Measurements from ENCODE around the gene RIC3.

RIC3 gene

DNA sequence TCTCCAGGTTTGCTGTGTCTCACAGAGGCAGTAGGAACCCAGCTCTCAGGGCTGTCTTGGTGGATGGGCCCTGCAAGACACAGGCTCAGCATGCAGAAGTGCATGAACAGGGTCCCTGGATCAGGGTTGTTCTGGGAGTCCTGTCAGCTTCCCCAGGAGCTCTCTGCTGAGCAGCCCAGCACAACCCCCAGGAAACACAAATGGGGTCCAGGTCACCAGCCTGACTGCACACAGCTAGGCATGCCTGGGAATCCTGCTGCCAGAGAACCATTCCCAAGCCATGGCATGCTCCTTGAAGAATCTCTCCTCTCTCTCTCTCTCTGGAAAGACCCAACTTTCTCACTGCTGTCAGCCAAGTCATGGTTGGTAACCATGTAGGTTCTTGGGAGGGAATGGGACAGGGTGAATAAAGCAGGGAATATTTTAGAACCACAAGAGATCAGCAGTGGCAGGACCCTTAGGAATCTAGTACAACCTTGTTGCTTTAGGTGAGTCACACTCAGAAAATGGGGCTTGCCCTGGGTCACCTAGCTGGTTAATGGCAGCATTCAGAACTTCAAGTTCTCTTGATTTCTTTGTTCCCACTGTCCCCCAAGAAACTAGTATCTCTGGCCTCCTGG lies 66.4 kb downstream of the RIC3 start:
- DNase-seq = no peak

DNA sequence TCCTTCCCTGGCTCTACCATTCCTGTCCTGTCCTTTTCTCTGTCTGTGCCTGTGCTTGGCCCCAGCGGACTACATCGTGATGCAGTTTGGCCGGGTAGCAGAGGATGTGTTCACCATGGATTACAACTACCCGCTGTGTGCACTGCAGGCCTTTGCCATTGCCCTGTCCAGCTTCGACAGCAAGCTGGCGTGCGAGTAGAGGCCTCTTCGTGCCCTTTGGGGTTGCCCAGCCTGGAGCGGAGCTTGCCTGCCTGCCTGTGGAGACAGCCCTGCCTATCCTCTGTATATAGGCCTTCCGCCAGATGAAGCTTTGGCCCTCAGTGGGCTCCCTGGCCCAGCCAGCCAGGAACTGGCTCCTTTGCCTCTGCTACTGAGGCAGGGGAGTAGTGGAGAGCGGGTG lies 67.4 kb downstream of the RIC3 start:
- DNase-seq = no peak

DNA sequence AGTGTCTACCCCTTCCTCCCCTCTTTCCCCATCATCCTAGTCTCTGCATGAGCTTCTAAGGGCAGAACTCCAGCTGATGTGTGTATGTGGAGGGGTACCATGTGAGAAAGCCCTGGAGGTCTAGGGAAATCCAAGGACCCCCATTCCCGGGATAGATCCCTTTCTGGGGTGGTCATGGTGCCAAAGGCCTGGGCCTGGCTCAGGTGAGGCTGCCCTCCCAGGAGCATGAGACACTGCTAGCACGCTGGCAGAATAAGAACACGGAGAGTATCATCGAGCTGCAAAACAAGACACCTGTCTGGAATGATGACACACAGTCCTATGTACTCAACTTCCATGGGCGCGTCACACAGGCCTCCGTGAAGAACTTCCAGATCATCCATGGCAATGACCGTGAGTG lies 68.2 kb downstream of the RIC3 start:
- no peak for DNase-seq

DNA sequence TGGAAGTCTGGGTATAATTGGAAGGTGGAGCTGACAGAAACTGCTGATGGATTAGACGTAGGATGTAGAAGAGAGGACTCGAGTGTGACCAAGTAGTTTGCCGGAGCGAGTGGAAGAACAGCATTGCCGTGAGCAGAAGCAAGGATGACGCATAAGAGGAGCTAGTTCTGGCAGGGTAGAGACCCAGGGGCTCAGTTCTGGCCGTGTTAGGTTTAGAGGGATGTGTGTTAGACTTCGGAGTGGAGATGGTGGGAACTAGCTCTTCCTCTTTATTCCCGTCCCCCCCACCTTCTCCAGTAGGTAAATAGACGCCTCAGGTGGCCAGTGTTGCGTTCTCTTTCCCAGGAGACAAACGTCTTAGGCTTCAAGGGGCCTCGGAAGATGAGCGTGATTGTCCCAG lies 68.7 kb downstream of the RIC3 start:
- DNase-seq = no peak

DNA sequence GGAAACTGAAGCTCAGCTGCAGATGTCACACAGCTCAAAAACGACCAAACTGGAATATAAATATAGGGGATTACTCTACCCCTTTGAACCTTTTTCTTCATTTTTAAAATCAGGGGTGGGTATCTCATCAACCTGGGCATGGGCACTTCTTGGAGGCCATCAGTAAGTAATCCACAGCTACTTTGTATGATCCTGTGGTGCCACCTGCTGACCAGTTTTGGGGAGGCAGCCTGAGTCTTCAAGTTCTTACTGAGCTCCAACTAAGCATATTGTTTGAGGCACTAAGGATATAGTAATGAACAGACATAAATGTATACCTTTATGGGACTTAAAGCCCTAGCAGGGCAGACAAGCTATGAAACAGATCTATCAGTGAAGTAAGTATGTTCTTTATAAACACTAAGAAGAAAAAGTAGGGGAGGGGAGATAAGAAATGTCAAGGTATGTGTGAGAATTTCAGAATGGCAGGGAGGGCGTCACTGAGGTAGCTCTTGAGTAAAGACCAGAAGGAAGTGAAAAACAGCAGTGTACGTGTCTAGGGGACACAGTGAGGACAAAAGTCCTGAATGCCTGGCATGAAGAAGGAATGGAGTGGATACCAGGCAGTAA lies 69.4 kb downstream of the RIC3 start:
- DNase-seq = peak; percentile 21

DNA sequence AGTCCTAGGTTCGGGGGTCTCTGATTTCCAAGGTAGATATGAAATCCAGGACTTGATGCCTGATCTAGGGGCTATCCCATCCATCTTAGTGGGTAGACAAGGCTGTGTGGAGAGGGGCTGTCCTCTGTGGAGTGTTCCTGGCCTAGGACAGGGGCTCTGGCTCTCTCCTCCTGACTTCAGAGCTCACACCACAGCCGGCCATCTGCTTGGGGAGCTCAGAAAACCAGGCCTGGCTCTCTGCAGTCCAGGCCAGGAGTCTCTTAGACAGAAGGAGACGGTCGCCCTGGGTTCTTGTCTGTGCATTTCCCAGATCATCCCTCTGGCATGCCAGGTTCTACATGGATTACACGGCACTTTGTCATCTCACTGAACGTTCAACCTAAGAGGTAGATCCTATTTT lies 69.9 kb downstream of the RIC3 start:
- DNase-seq = no peak

DNA sequence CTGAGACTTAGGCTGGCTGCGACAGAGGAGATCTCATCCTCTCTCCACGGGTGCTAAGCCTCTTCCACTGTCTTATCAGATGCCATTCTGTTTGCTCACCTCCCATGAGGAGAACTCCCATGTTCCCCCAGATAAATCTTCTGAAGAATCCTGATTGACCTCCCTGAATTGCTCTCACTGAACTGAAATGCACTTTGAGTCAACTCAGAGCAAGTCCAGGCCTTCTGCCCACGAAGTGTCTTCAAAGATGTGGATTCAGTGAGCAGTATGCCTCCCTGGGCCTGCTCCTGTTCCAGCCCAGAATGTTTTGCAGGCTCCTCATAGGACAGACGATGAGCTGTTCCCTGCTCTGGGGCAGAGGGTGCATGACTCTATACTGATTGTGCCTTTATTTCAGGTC lies 70.5 kb downstream of the RIC3 start:
- no peak for DNase-seq

DNA sequence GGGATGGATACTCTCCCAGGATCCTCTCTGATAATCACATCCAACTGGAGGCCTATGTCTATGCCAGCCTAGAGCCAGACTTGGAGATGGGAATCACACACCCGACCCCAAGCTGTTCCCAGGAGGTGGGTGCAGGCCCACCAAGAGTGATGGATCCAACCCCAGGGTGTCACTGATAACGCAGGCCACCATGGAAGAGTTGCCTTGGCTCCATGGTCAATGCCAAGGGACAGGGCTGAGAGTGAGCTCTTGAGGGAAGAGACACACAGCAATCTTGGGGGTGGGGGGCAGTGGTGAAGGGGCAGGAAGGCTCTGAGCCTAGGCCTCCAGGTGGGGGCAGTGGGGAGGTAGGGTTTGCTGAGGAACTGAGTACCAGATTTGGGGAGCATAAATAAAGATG lies 70.9 kb downstream of the RIC3 start:
- DNase-seq = no peak

DNA sequence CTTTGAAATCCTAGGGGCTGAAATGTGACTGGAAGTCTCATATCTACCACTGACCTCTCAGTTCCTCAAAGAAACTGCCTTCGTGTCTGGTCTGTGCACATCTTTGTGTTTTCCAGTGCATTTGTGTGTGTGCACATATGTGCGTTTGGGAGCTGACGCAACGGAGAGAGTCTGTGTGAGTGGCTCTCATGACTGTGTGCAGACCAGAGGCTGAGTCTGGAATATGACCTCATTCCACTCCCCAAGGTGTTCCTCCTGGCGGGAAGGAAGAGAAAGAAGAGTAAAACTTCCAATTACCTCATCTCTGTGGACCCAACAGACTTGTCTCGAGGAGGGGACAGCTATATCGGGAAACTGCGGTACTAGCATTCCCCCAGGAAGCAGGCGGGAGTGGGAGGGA lies 71.4 kb downstream of the RIC3 start:
- DNase-seq = no peak

DNA sequence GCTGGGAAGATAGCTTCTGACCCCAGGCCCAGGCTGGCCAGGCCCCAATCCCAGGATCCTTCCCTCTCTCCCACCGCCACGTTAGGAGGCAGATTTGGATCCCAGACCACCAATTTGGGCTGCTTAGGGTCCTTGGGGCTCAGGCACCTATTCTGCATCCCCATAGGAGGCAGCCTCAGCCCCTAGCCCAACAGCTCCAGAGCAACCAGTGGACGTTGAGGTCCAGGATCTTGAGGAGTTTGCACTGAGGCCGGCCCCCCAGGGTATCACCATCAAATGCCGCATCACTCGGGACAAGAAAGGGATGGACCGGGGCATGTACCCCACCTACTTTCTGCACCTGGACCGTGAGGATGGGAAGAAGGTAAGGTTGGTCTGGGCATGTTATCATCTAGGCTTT lies 71.8 kb downstream of the RIC3 start:
- DNase-seq = no peak

DNA sequence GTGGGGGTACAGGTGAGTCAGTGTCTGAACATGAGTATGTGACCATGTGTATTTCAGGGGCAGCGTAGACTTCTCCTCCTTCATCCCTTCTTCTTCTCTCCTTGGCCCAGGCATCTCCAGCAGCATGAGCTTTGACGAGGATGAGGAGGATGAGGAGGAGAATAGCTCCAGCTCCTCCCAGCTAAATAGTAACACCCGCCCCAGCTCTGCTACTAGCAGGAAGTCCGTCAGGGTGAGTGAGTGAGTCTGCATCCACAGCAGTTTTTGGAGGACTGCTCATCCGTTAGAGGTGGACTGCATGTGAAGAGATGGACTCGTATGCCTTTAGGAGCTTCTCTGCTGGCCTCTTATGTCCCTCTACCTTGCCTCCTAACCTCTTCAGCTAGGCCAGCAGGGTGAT lies 72.2 kb downstream of the RIC3 start:
- no peak for DNase-seq

DNA sequence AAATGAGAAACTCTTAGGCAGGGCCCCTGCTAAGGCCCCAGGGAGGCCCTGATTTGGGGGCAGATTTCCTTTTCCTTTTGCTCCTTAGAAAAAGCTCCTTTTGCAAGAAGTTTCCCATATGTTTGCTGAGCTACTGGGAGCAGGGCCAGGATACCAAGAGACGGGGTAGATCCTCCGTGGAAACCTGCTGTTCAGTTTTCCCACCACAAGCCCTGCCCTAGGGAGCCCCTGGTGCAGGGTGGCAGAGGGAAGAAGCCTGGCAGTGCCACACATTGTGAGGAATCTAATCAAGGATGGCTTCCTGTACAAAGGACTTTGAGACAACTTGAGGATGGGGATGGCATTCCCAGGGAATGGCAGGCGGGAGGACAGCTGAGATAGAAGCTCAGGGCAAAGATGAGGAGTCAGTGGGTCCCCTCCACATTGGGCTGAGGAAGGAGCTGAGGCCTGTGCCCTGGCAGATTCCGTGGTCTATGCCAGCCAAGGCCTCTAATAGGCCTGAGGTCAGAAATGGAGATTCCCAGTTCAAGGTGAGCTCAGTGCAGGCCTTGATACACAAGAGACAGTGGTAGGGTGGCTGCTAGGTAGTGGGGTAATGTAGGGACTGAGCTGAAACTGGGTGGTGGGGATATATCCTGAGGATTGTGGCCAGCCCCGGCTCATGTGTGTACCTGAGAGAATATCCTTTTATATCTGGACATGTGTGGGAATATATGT lies 72.9 kb downstream of the RIC3 start:
- no peak for DNase-seq

DNA sequence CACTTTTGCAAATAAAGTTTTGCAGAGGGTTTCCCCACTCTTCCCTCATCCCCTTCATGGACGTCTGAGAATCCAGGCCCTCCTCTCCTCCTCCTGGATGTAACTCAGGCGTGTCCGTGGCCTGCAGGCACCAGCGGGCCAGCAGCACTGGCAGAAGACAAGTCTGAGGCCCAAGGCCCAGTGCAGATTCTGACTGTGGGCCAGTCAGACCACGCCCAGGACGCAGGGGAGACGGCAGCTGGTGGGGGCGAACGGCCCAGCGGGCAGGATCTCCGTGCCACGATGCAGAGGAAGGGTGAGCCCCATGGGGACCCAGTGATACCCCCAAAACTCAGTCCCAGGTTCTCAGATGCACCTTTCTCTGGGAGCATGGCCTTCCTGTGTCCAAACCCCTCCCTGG lies 73.5 kb downstream of the RIC3 start:
- DNase-seq = no peak

DNA sequence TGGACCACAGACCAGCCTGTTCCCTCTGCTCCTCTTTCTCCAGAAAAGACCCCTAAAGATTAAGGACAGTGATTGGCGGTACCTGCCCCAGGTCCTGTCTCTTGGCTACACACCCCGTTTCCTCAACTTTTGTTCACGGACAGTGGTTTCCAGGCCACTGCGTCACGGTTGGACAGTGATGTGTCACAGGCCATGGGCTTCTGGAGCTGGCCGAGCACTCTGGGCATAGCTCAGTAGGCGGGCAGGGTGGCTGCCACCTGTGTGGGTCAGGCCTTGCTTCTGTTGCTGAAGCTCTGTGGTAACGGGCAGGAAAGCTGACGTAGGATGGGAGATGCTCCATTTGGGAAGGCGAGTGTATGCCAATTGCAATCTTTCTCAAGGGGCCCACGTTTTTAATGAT lies 74.2 kb downstream of the RIC3 start:
- no peak for DNase-seq

DNA sequence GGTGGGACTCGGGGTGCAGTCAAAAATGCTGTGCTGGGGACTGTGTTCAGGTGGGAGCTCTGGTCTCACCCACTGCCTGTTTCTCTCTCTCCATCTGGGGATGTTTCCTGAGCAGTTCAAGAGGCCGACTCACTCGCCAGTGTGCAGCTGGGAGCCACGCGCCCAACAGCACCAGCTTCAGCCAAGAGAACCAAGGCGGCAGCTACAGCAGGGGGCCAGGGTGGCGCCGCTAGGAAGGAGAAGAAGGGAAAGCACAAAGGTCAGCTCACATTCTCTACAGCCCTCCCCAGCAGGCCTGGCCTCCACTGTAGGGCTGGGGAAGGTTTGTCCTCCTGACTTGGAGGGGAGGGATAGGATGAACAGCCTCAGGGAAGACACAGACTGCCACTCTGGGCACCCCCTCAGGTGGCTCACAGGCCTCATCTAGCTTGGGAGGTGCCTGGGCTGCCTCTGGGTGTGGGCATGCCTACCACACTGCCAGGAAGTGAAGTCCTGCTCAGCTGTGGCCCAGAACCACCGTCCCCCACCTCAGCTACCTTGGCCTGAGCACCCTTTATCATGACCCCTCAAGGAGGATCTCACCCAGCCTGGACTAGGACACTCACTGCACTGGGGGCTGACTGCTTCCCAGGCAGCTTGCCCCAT lies 74.8 kb downstream of the RIC3 start:
- no peak for DNase-seq

DNA sequence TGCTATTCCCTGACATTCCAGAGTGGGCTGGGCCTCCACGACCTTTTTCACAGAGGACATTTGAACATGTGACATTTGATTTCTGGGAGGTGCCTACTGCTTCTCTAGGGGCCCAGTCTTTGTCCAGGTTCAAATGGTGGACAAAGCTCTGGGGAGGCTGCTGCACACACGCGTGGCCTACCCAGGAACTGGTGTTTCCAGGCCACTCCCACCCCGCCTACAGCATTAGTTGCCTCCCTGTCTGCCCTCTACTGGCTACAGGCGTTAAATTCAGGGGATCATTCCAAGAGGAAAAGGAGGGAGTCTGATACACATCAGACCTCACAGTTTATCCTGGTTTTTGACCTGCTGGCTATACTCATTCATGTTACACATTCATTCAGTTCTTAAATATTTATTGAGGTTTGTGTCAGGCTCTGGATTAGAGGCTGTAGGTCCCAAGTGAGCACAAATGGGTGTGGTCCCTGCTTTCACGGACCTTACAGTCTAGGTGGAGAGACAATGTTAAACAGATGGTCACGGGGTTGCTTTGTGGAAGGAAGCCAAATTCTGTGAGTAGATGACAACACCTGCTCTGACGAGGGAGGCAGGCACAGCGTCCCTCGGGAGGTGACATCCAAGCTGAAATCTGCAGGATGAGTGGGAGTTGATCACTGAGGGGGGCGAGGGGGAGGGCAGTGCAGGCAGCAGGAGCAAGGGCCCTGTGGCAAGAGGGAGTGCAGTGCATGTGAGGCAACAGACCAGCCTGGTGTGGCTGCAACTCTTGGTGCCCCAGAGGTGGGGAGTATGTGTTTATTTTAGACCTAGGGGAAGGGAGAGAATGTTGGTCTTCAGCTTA lies 76.0 kb downstream of the RIC3 start:
- DNase-seq = no peak

DNA sequence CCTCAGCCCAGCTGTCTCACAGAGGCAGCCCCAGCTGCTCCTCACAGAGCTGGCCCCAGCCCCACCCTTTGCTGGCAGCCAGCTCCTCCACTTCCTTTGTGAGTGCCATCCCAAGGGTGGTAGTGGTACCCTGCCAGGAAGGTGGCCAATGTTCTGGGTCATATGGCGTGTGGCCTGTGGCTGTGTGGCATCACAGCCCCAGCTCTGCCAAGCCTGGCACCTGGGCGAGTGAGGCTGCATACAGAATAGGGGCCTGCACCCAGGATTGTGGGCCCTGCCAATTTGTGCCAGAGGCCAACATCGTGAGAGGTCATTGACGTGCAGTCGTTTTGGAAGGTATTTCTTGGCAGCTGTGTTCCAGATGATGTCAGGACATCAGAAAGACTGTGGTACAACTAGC lies 77.1 kb downstream of the RIC3 start:
- DNase-seq = no peak

DNA sequence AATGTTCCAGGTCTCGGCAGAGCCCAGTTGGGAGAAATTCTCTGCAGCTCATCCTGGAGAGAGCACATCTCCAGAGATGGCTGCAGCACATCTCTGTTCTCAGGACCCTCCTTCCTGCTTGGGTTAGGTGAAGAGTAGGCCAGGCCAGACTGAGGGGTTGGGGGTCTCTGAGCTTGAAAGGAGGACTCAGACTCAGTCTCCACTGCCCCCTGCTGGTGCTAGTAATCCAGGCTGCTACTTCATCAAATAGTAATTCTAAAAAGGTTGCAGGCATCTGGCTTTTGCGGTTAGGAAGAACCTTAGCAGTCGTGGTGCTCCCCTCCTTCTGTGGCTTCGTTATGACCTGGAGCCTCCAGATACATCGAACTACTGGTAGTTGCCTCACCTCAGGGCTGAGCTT lies 78.1 kb downstream of the RIC3 start:
- DNase-seq = no peak

DNA sequence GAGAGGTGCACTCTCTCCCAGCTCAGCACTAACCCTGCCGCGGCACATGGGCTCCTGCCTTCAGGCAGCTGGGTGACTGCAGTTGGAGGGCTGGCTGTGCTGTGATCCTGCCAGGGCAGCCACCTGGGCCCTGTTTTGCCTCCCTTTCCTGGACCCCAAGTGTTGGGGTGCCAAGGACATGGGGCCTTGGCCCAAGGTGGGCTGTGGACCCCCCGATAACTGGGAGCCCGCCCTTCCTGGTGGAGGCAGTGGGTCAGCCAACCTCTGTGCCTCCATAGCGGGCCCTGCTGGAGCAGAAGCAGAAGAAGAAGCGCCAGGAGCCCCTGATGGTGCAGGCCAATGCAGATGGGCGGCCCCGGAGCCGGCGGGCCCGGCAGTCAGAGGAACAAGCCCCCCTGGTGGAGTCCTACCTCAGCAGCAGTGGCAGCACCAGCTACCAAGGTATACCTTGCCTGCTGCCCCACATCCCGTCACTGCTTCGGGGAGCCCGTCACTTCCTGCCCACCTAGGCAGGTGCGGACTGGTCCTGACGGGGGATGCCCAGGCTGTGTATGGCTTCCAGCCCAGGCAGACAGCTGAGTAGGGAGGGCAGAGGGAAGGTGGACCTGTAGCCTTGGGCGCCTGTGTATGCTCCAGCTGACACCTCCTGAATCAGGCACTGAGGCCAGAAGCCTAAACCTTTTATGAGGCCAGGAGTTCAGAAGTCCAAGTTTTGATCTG lies 78.9 kb downstream of the RIC3 start:
- no peak for DNase-seq

DNA sequence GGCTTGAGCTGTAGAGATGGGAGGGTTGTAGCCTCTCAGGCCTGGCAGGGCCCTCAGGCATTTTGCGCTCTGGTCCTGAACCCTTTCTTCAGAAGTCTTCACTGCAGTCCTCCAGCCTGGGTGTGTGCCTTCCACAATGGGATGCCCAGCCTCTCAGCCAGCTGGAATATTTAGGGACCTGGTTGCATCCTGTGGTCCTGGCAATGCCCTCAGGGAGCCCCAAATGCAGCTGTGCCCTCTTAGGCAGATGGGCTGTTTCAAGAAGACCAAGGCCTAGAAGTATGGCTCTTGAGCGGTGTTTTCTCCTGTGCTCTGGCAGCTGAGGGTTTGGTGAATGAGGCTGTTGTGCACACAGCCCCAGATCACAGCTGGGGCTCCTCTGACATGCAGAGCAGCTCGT lies 81.1 kb downstream of the RIC3 start:
- no peak for DNase-seq

DNA sequence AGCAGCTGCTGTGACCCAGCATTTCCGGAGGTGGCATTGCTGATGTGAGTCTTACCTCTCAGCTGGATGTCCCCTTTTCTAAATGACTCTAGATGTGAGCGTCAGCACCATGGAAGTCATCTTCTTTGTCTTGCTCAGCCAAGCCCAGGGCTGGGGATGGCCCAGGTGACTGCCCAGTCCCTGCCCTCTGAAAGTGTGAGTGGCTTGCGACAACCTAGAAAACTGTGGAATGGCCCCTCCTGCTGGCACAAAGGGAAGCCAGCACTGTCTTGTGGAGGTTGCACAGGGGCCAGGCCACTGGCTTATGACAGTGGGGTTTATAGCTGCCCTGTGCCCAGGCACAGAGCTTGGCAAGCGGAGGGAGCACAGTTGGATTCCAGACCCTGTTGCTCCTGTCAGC lies 81.6 kb downstream of the RIC3 start:
- DNase-seq = no peak

DNA sequence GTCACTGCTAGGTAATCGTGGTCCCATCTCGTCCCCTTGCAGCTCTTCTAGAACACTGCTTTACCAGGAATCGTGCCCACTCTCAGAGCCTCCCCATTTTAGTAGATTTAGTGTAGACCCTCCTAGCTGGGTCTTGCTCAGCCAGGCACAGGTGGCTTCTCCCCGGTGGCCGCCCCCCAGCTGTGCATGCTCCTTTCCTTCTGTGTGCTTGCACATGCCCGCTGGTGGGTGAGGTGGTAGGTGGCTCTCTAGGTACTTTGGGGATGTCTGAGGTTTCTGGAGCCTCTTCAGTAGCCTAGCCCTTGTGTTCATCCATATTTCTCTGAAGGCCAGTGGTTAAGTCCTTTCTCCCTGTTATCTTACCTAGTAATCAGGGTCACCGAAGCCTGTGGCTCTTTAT lies 82.3 kb downstream of the RIC3 start:
- no peak for DNase-seq

All from NCI-H774 (cell line).